Astrocyte (in vitro differentiated cells and primary cell): Measurements from ENCODE around the gene DDX4. TPM values are rescaled to one million over a fixed set of nuclear protein-coding genes. Genes with fewer than 3 reads are reported as not detected.

ENCODE experiments used
- DNase-seq: peaks from one replicate; pipeline ENCODE4 v3.0.0-alpha.2; 2010; ENCODE audit warnings: low read depth
- FAIRE-seq: peaks from 2 replicates; lab custom pipeline; 2011; peaks lifted over from hg19 to GRCh38; lab: Jason Lieb, UNC
- H2AFZ ChIP-seq: 2 replicates; pipeline ENCODE4 v1.6.0; 2012; ENCODE audit warnings: low read depth, low read length, inconsistent platforms
- H3K27ac ChIP-seq: 2 replicates; pipeline ENCODE4 v1.5.1; 2011; ENCODE audit warnings: low read depth, low read length, inconsistent platforms
- H3K27me3 ChIP-seq: 2 replicates; pipeline ENCODE4 v1.6.0; 2011; ENCODE audit warnings: low read length, inconsistent platforms; ENCODE audit not compliant: insufficient read depth
- H3K36me3 ChIP-seq: 2 replicates; pipeline ENCODE4 v1.5.1; 2011; ENCODE audit warnings: low read length, inconsistent platforms; ENCODE audit not compliant: insufficient read depth
- H3K4me1 ChIP-seq: 2 replicates; pipeline ENCODE4 v1.5.1; 2011; ENCODE audit warnings: low read length, inconsistent platforms; ENCODE audit not compliant: insufficient read depth
- H3K4me2 ChIP-seq: 2 replicates; pipeline ENCODE4 v1.6.0; 2012; ENCODE audit warnings: low read length, inconsistent platforms
- H3K4me3 ChIP-seq: 2 replicates; pipeline ENCODE4 v1.5.1; 2011; ENCODE audit warnings: low read depth, mild to moderate bottlenecking, low read length, inconsistent platforms; ENCODE audit not compliant: insufficient read depth
- H3K79me2 ChIP-seq: 2 replicates; pipeline ENCODE4 v1.6.0; 2012; ENCODE audit warnings: mild to moderate bottlenecking, low read length, inconsistent platforms; ENCODE audit not compliant: insufficient read depth
- H3K9ac ChIP-seq: 2 replicates; pipeline ENCODE4 v1.6.0; 2012; ENCODE audit warnings: mild to moderate bottlenecking, low read length, inconsistent platforms
- H3K9me3 ChIP-seq: 2 replicates; pipeline ENCODE4 v1.5.1; 2012; ENCODE audit warnings: low read depth, mild to moderate bottlenecking, low read length, inconsistent platforms; ENCODE audit not compliant: insufficient read depth
- H4K20me1 ChIP-seq: 2 replicates; pipeline ENCODE4 v1.6.0; 2012; ENCODE audit warnings: low read length, inconsistent platforms; ENCODE audit not compliant: insufficient read depth
- H3K27ac Mint-ChIP-seq: one replicate; pipeline ENCODE4 v1.8.0; 2021; ENCODE audit warnings: mild to moderate bottlenecking, mixed read lengths; ENCODE audit not compliant: unreplicated experiment
- H3K27me3 Mint-ChIP-seq: one replicate; pipeline ENCODE4 v1.8.0; 2021; ENCODE audit warnings: low read depth, mixed read lengths; ENCODE audit not compliant: unreplicated experiment
- H3K36me3 Mint-ChIP-seq: one replicate; pipeline ENCODE4 v1.8.0; 2021; ENCODE audit warnings: low read depth, mixed read lengths; ENCODE audit not compliant: unreplicated experiment
- H3K4me1 Mint-ChIP-seq: one replicate; pipeline ENCODE4 v1.8.0; 2021; ENCODE audit warnings: low read depth, mixed read lengths; ENCODE audit not compliant: unreplicated experiment
- H3K4me3 Mint-ChIP-seq: one replicate; pipeline ENCODE4 v1.8.0; 2021; ENCODE audit warnings: mild to moderate bottlenecking, moderate library complexity, mixed read lengths; ENCODE audit not compliant: unreplicated experiment
- H3K9me3 Mint-ChIP-seq: one replicate; pipeline ENCODE4 v1.8.0; 2021; ENCODE audit warnings: mild to moderate bottlenecking, mixed read lengths; ENCODE audit not compliant: unreplicated experiment
- EZH2 ChIP-seq: IDR thresholded peaks from 2 replicates; pipeline ENCODE4 v1.6.1; 2012; ENCODE audit warnings: mild to moderate bottlenecking, low read length, inconsistent platforms; ENCODE audit not compliant: insufficient read depth
- total RNA-seq: library from RNA; stranded (reverse); gene quantifications from 2 replicates; pipeline ENCODE4 v1.2.1, GENCODE V29; 2021
- TF ChIP-seq, protein P1 (sequence below): IDR thresholded peaks from 2 replicates; pipeline ENCODE4 v1.5.1; 2011; ENCODE audit warnings: low read depth, mild to moderate bottlenecking, inconsistent platforms, low read length, moderate library complexity; ENCODE audit not compliant: insufficient read depth

Gene DDX4
- total RNA-seq, 1 donor from 2014 or later: not detected

DNA sequence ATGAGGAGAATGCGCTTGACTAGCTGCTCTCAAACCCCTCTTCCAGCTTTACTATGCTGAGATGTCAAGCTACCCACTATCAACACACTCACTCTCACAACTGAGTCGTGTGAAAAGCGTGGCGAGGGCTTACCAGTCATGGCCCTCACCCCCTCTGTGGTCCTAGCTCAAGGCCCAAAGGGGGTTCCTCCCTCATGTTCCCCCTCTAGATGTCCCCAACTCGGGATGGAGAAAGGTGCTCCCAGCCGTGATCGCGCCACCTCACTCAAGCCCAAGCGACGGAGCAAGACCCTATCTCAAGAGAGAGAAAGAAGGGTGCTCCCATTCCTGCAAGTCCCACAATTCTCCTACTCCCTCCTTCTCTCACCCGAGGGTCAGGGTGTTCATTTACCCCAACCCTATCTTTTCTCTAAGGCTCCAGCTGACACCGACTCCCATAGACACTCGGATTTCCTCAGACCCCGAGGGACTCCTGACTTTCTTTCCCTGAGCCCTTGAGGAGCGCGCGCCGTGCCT, 26.3 kb upstream of the DDX4 start:
- Histone ChIP-seq H3K27me3 (no peaks in the 10 kb centered on the region), H3K9me3 (no peaks in the 10 kb centered on the region), H3K36me3 (no peaks in the 10 kb centered on the region), H3K27ac (peak overlapping the region; percentile 50), H3K79me2 (peaks cover 7% of the 10 kb centered on the region), H3K4me1 (peaks cover 5% of the 10 kb centered on the region), H3K4me2 (peak overlapping the region; percentile 97), H3K4me3 (peak overlapping the region; percentile 96), H2AFZ (peak overlapping the region; percentile 99), H4K20me1 (no peaks in the 10 kb centered on the region), H3K9ac (peak overlapping the region; percentile 89)
- Mint-ChIP-seq H3K4me3 (peak overlapping the region; percentile 99), H3K27me3 (no peaks in the 10 kb centered on the region), H3K36me3 (peaks cover 7% of the 10 kb centered on the region), H3K4me1 (peaks cover 10% of the 10 kb centered on the region), H3K27ac (peak overlapping the region; percentile 93), H3K9me3 (peaks cover 6% of the 10 kb centered on the region)
- FAIRE-seq (no peak), DNase-seq (no peak)
- no peak for TF ChIP-seq EZH2
- TF ChIP-seq, protein P1, sequence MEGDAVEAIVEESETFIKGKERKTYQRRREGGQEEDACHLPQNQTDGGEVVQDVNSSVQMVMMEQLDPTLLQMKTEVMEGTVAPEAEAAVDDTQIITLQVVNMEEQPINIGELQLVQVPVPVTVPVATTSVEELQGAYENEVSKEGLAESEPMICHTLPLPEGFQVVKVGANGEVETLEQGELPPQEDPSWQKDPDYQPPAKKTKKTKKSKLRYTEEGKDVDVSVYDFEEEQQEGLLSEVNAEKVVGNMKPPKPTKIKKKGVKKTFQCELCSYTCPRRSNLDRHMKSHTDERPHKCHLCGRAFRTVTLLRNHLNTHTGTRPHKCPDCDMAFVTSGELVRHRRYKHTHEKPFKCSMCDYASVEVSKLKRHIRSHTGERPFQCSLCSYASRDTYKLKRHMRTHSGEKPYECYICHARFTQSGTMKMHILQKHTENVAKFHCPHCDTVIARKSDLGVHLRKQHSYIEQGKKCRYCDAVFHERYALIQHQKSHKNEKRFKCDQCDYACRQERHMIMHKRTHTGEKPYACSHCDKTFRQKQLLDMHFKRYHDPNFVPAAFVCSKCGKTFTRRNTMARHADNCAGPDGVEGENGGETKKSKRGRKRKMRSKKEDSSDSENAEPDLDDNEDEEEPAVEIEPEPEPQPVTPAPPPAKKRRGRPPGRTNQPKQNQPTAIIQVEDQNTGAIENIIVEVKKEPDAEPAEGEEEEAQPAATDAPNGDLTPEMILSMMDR: no peak

DNA sequence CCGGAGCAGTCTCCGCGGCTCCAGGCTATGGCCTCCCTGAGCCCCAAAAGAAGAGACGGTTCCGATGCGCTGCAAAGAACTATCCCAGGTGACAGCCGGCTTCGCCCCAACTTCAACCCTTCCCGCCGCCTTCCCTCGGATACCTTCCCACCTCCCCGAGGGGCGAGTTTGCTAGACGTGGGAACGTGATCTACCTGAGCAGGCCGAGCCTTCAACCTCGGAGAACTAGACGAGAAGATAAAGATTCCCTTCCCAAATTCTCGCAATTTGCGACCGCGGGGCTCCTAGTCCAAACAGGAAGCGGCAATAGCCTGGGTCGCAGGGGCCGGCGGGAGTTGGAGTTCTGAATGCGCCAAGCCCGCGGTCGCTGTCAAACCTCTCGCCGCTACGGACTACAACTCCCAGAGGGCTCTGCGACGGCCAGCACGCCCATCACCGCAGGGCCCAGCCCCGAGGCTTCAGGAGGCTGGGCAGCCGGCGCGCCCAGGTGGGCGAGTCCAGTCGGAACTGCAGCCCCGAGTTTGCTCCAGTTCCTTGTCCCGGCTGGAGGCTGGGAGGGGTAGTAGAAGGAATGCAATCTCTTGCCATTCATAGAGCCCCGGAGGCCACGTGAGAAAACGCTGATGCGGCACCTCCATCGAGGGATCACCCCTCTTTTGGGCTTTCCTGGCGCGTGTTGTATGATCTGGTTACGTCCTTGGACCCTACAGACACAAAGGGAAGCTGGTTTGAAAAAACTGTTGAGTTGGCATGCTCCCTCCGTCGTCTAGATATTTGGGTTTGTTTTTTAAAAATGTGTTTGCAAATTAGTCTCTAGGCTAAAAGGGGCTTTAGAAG, 25.6 kb upstream of the DDX4 start, which contains the start of gene SLC38A9:
Gene SLC38A9, minus strand, starts transcription at position 302 of the 837 bp plus-strand sequence. CDS start 14,366 bp downstream, outside the sequence.
- Histone ChIP-seq H3K27me3 (no peaks in the 10 kb centered on the region), H3K4me2 (peak within 1 kb of the TSS; percentile 97), H3K4me3 (peak within 1 kb of the TSS; percentile 96), H4K20me1 (no peaks in the 10 kb centered on the region), H3K9me3 (no peaks in the 10 kb centered on the region), H3K36me3 (no peaks in the 10 kb centered on the region), H2AFZ (peak within 1 kb of the TSS; percentile 99), H3K4me1 (peaks cover 5% of the 10 kb centered on the region), H3K27ac (peak within 1 kb of the TSS; percentile 50), H3K9ac (peak within 1 kb of the TSS; percentile 89), H3K79me2 (peaks cover 7% of the 10 kb centered on the region)
- no peak for TF ChIP-seq EZH2
- TF ChIP-seq, protein P1: no peak
- H3K27me3 Mint-ChIP-seq: no peaks in the 10 kb centered on the region
- H3K4me1 Mint-ChIP-seq: peaks cover 10% of the 10 kb centered on the region
- FAIRE-seq (no peak), DNase-seq (peak; percentile 86)
- H3K36me3 Mint-ChIP-seq: peaks cover 10% of the 10 kb centered on the region
- H3K9me3 Mint-ChIP-seq: peaks cover 12% of the 10 kb centered on the region
- peak within 1 kb of the TSS; percentile 93 for H3K27ac Mint-ChIP-seq
- H3K4me3 Mint-ChIP-seq: peak within 1 kb of the TSS; percentile 99
